SK-N-SH (cell line): ENCODE data around the gene PTK7. TPM values are rescaled to one million over a fixed set of nuclear protein-coding genes. Genes with fewer than 3 reads are reported as not detected.

Experiments
- CTCF ChIA-PET: fragments of 300-600, 350-600 bp; formaldehyde crosslinking; extraction: SDS; loops from one replicate; lab custom pipeline; 2021; lab: Yijun Ruan, JAX
- POLR2A ChIA-PET: fragments of 350-600 bp; sonication (Branson Sonifier 250); formaldehyde crosslinking; extraction: SDS; loops from one replicate; lab custom pipeline; 2020; ENCODE audit warnings: antibody characterized with exemption, inconsistent platforms; lab: Yijun Ruan, JAX
- DNase-seq: peaks from one replicate; pipeline ENCODE4 v3.0.0; 2012
- H2AFZ ChIP-seq: fragments of 200-600 bp; sonication (generic); 2 replicates; pipeline ENCODE4 v1.8.1; 2016; ENCODE audit warnings: antibody characterized with exemption, mild to moderate bottlenecking, low read depth
- H3F3A ChIP-seq: fragments of 200-600 bp; sonication (generic); replicated peaks from 2 replicates; pipeline ENCODE3; 2016; ENCODE audit warnings: antibody characterized with exemption, mild to moderate bottlenecking; ENCODE audit not compliant: insufficient read depth
- H3K27ac ChIP-seq, 2 experiments: fragments of 200-500 bp in 1 of 2; fragments of 200-600 bp in 1 of 2; sonication (Bioruptor generic) in 1 of 2; sonication (generic), shearing (Covaris generic) in 1 of 2; 2 replicates each; pipeline versions ENCODE4 v1.5.1 to v1.6.1; 2014 to 2016; ENCODE audit warnings: low read depth in 2 of 2, inconsistent platforms in 1 of 2, low read length in 1 of 2, mild to moderate bottlenecking in 1 of 2, mixed read lengths in 1 of 2
- H3K27me3 ChIP-seq: fragments of 200-600 bp; sonication (generic), shearing (Covaris generic); 2 replicates; pipeline ENCODE4 v1.6.1; 2016; ENCODE audit warnings: mixed run types; ENCODE audit not compliant: insufficient read depth
- H3K36me3 ChIP-seq, 2 experiments: fragments of 200-500 bp in 1 of 2; fragments of 200-600 bp in 1 of 2; sonication (Bioruptor generic) in 1 of 2; sonication (generic) in 1 of 2; replicated peaks in 1 of 2; 2 replicates each; pipeline versions ENCODE3 to v1.5.1; 2014 to 2016; ENCODE audit warnings: low read length in 1 of 2, mild to moderate bottlenecking in 1 of 2; ENCODE audit not compliant: insufficient read depth in 2 of 2, control insufficient read depth in 1 of 2
- H3K4me1 ChIP-seq, 2 experiments: fragments of 200-500 bp in 1 of 2; fragments of 200-600 bp in 1 of 2; sonication (Bioruptor generic) in 1 of 2; sonication (generic), shearing (Covaris generic) in 1 of 2; 2 replicates each; pipeline versions ENCODE4 v1.5.1 to v1.6.1; 2014 to 2016; ENCODE audit warnings: low read depth in 1 of 2, low read length in 1 of 2, mixed run types in 1 of 2; ENCODE audit not compliant: insufficient read depth in 2 of 2, control insufficient read depth in 1 of 2
- H3K4me2 ChIP-seq: fragments of 200-600 bp; sonication (generic), shearing (Covaris generic); 2 replicates; pipeline ENCODE4 v1.6.1; 2017; ENCODE audit warnings: mixed run types
- H3K4me3 ChIP-seq, 2 experiments: fragments of 200-500 bp in 1 of 2; fragments of 200-600 bp in 1 of 2; sonication (Bioruptor generic) in 1 of 2; sonication (generic), shearing (Covaris generic) in 1 of 2; 2 replicates each; pipeline versions ENCODE4 v1.5.1 to v1.8.1; 2014 to 2016; ENCODE audit warnings: low read depth in 2 of 2, inconsistent platforms in 1 of 2, low read length in 1 of 2, mild to moderate bottlenecking in 1 of 2, mixed read lengths in 1 of 2, moderate library complexity in 1 of 2
- H3K79me2 ChIP-seq: fragments of 200-600 bp; sonication (generic); 2 replicates; pipeline ENCODE4 v1.8.1; 2017; ENCODE audit warnings: mild to moderate bottlenecking; ENCODE audit not compliant: insufficient read depth
- H3K9ac ChIP-seq: fragments of 200-600 bp; sonication (generic); 2 replicates; pipeline ENCODE4 v1.6.1; 2017; ENCODE audit warnings: mixed run types
- H3K9me2 ChIP-seq: fragments of 200-600 bp; sonication (generic); 2 replicates; pipeline ENCODE4 v1.6.1; 2017; ENCODE audit warnings: mixed run types
- H3K9me3 ChIP-seq: fragments of 200-600 bp; sonication (generic); 2 replicates; pipeline ENCODE4 v1.6.1; 2017; ENCODE audit warnings: mixed run types, mild to moderate bottlenecking, moderate library complexity
- H4K20me1 ChIP-seq: fragments of 200-600 bp; sonication (generic); 2 replicates; pipeline ENCODE4 v1.6.1; 2017; ENCODE audit warnings: mild to moderate bottlenecking, mixed run types; ENCODE audit not compliant: insufficient read depth
- CTCF ChIP-seq: fragments of 200-600 bp; sonication (generic); IDR thresholded peaks from 2 replicates; pipeline ENCODE4 v1.6.1; 2017; ENCODE audit warnings: antibody characterized with exemption, mild to moderate bottlenecking, moderate library complexity
- EP300 ChIP-seq, 2 experiments: IDR thresholded peaks; 2 replicates each; pipeline versions ENCODE4 v1.4.0 to v1.6.1; 2012; ENCODE audit warnings: borderline replicate concordance in 1 of 2, low read depth in 1 of 2, low read length in 1 of 2
- FOXJ3 ChIP-seq: sonication (generic); formaldehyde crosslinking; IDR thresholded peaks from 2 replicates; pipeline ENCODE4 v1.5.1; 2020; ENCODE audit warnings: mild to moderate bottlenecking, missing genetic modification reagents
- MAX ChIP-seq: IDR thresholded peaks from 2 replicates; pipeline ENCODE4 v1.4.0; 2012; ENCODE audit warnings: low read depth
- MXI1 ChIP-seq: IDR thresholded peaks from 2 replicates; pipeline ENCODE4 v1.6.1; 2012; ENCODE audit warnings: mild to moderate bottlenecking, low read depth, low read length, improper control_type of control experiment
- NRF1 ChIP-seq: IDR thresholded peaks from 2 replicates; pipeline ENCODE4 v1.6.1; 2012; ENCODE audit warnings: low read depth, mild to moderate bottlenecking, low read length
- PBX3 ChIP-seq: IDR thresholded peaks from 2 replicates; pipeline ENCODE4; 2012
- RFX5 ChIP-seq: IDR thresholded peaks from 2 replicates; pipeline ENCODE4 v1.6.1; 2012; ENCODE audit warnings: mild to moderate bottlenecking, improper control_type of control experiment, low read length
- SIN3A ChIP-seq: IDR thresholded peaks from 2 replicates; pipeline ENCODE4 v1.6.1; 2012; ENCODE audit warnings: low read depth, mild to moderate bottlenecking, low read length, moderate library complexity, borderline replicate concordance
- USF1 ChIP-seq: IDR thresholded peaks from 2 replicates; pipeline ENCODE4 v1.4.0; 2012; ENCODE audit warnings: low read depth, borderline replicate concordance
- WGBS: methylation state at CpG from one replicate; pipeline ENCODE4 v1.1.6; 2017; ENCODE audit warnings: low lambda C conversion rate; 5-methylcytosine and 5-hydroxymethylcytosine counted together
- polyA plus RNA-seq, 3 experiments: library from polyadenylated mRNA; depleted of rRNA; stranded (reverse); fragments of >200 nt; gene quantifications; 2 replicates each; pipeline ENCODE4 v1.2.3, GENCODE V29; 2012

Gene PTK7
- polyA plus RNA-seq, 1 of the 3 experiments (the other 2 are of a cell fraction) = 105 TPM

GRCh38 chr6:43184268-43184985 lies 108.3 kb downstream of the PTK7 start:
- WGBS = 88% methylated on average over 17 of the region's 21 CpGs
- H3K36me3 ChIP-seq = peaks cover 18 to 61% of the 10 kb centered on the region in 2 experiments

More at GRCh38 chr6:43184268-43184985, 108.3 kb downstream of the PTK7 start:
- H3K79me2 ChIP-seq = peaks cover 32% of the 10 kb centered on the region
- peaks cover 8% of the 10 kb centered on the region for H3F3A ChIP-seq
- no peak overlapping the region for H2AFZ ChIP-seq
- no peaks in the 10 kb centered on the region for H3K27me3 ChIP-seq
- no peaks in the 10 kb centered on the region for H3K9me2 ChIP-seq
- H3K9me3 ChIP-seq = no peaks in the 10 kb centered on the region
- DNase-seq = no peak
- CTCF ChIA-PET = no interaction called here
- no peak overlapping the region for H3K9ac ChIP-seq
- no peak overlapping the region for H3K4me3 ChIP-seq
- no peak for TF ChIP-seq NRF1
- TF ChIP-seq RFX5 = no peak
- TF ChIP-seq CTCF = no peak
- no peak for TF ChIP-seq MAX
- no peak for TF ChIP-seq USF1
- TF ChIP-seq PBX3 = no peak
- TF ChIP-seq FOXJ3 (CRISPR knock-in tag) = no peak
- TF ChIP-seq EP300 (IDR thresholded peaks at IDR 0.05; ENCODE audit: borderline replicate concordance in 1 of 2, low read depth in 1 of 2, low read length in 1 of 2) = no peak
- TF ChIP-seq SIN3A = no peak
- TF ChIP-seq MXI1 = no peak
- no peak overlapping the region for H3K27ac ChIP-seq
- POLR2A ChIA-PET = no interaction called here
- no peak overlapping the region for H3K4me2 ChIP-seq
- H3K4me1 ChIP-seq = peaks cover 4 to 19% of the 10 kb centered on the region in 2 experiments; a peak in 2 of 4 replicates
- no peaks in the 10 kb centered on the region for H4K20me1 ChIP-seq
